ENCODE measurements around the gene MYZAP.

Gene MYZAP

GRCh38 chr15:57591822-57592367 lies at the start of gene MYZAP:
MYZAP (plus strand) TSS chr15:57591904; CDS start chr15:57592035, 131 bp downstream.
- DNase-seq, result no peak

- no peak for DNase-seq
Observed at GRCh38 chr15:57542505-57542817, 49.2 kb upstream of the MYZAP start.

- no peak for DNase-seq
Observed at GRCh38 chr15:57544848-57545480, 46.7 kb upstream of the MYZAP start.

DNA sequence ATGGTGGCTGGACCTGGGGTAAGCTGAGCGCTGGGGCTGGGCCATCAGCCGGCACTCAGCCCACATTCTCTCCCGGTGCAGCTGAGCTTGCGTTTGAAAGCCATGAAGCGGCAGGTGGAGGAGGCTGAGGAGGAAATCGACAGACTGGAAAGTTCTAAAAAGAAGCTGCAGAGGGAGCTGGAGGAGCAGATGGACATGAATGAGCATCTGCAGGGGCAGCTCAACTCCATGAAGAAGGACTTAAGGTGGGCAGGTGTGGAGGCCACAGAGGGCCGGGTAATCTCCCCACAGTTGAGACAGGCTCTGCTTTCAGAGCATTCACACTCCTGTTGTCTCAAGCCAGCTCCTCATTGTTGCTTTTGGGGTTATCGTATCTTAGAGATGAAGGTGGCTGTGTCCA lies 45.7 kb upstream of the MYZAP start:
- DNase-seq, result no peak

DNA sequence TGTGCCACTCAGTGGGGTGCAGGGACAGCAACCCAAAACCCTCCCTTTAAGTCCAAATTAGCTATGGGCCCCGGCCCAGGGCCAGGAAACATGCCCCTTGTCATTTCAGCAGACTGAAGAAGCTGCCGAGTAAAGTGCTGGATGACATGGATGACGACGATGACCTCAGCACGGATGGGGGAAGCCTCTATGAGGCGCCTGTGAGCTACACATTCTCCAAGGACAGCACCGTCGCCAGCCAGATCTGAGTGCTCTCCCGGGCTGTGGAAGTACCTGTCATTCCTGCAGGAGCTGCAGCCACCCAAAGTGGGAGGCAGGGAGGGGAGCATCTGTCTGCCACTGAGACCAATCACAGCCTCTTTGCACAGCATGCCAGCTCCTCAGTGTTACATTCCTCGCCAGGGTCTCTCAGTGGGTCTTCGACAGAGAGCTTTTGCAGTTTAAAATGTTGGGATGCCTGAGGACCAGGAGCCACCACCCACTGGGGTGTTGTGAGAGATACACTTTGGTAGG lies 44.4 kb upstream of the MYZAP start:
- DNase-seq, result no peak

GRCh38 chr15:57548351-57548750 lies 43.4 kb upstream of the MYZAP start:
- DNase-seq, result no peak

GRCh38 chr15:57548835-57549234 lies 42.9 kb upstream of the MYZAP start:
- DNase-seq, result no peak

- DNase-seq, result no peak
Observed at GRCh38 chr15:57549935-57550334, 41.8 kb upstream of the MYZAP start.

DNA sequence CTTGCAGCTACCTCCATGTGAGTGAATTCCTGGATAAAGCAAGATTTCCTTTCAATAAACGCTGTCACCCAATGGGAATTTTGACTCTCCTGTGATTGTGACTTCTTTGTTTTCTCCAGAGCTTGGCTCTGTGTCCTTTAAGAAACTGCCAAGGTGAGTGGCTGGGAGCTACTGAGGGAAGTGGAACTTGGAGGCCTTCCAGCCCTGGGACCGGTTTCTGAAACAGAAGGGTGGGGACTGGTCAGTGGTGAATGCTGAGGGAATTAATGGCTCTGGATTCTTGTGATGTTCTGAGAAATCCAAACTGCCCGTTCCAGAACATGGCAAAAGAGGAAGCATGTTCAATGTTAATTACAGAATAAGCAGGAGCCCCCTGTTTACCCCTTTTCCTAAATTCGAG lies 41.1 kb upstream of the MYZAP start:
- no peak for DNase-seq

GRCh38 chr15:57551715-57552677 lies 39.7 kb upstream of the MYZAP start:
- no peak for DNase-seq

- no peak for DNase-seq
Observed at GRCh38 chr15:57552678-57553334, 38.9 kb upstream of the MYZAP start.

DNA sequence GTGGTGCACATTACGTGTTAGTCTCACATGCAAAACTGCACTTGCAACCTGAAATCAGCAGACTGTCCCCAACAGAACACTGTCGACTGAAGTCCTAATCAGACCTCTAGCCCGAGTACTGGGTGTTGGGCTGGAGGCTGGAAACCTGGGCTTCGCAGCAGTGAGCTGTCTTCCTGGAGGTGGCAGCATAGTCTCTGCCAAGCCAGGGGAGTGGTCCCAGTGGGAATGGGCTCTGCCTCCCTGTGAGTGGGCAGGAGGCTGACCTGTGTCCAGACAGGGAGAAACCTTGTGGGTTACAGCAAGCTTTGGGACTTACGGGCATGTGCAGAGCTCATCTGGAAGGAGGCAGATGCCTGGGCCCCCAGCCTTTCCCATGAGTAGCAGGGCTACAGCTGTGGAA lies 38.2 kb upstream of the MYZAP start:
- DNase-seq, result no peak

DNA sequence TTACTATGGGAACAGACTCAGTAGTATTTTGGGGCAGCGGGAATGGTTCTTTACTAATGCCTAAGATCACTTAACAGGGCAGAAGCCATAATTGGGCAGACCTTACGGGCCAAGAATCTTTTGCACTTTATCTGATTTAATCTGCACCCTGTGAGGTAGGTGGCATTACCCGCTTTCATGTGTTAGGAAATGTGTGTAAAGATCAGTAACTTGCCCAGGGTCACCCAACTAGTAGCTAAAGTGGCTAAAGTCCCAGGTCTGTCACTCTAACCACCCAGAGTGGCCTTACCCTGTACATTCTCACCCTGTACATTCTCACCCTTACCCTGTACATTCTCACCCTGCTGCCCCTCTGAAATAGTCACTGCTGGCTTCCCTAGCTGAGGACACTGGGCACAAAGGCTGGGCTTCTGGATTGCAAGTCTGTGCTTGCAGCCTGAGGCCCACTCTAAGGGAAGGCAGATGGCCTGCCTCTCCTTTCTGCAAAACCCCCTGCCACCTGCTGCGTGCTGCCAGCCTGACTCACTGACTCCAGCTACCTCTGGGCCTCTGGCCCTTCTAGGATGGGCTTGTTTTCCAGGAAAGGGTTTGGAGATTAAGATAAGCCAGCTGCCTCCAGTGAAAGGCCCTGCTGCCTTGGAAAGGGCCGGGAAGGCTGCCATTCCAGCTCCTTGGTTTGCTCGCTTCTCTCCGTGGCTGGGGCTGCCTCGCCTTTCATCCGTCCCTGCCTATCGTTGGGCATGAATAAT lies 37.5 kb upstream of the MYZAP start:
- no peak for DNase-seq

GRCh38 chr15:57554812-57555179 lies 36.9 kb upstream of the MYZAP start:
- no peak for DNase-seq

- no peak for DNase-seq
Observed at GRCh38 chr15:57555270-57555669, 36.4 kb upstream of the MYZAP start.

DNA sequence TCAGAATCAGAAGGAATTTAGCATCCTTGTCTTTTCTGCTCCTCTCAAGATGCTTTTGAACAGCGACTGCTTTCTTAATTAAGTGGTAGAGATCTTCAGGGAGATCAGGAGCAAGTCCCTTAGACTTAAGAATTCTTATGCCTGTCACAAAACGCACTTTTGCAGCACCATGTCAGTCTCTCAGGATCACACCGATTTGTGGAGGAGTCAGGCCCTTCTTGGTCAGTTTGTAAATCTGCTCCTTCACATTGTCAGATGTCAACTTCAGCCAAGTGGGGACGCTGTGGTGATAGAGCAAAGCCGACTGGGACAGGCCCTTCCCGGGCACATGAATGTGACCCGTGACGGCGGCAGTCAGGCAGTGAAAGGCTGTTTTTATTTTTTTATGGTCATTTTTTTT lies 35.7 kb upstream of the MYZAP start:
- no peak for DNase-seq

DNA sequence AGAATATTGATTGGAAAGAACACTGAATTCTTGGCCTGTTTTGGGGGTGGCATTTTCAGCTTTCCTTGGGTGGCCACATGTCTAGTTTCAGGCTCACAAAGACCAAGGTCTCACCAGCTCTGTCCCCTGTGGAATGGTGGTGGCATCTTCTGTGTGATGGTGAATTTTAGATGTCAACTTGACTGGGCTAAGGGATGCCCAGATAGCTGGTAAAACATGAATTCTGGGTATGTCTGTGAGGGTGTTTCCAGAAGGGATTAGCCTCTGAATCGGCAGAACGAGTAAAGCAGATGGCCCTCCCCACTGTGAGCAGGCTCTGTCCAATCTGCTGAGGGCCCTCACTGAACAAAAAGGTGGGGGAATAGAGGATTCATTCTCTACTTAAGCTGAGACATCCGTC lies 34.4 kb upstream of the MYZAP start:
- no peak for DNase-seq

- no peak for DNase-seq
Observed at GRCh38 chr15:57557810-57558209, 33.9 kb upstream of the MYZAP start.

- no peak for DNase-seq
Observed at GRCh38 chr15:57559875-57560274, 31.8 kb upstream of the MYZAP start.

DNA sequence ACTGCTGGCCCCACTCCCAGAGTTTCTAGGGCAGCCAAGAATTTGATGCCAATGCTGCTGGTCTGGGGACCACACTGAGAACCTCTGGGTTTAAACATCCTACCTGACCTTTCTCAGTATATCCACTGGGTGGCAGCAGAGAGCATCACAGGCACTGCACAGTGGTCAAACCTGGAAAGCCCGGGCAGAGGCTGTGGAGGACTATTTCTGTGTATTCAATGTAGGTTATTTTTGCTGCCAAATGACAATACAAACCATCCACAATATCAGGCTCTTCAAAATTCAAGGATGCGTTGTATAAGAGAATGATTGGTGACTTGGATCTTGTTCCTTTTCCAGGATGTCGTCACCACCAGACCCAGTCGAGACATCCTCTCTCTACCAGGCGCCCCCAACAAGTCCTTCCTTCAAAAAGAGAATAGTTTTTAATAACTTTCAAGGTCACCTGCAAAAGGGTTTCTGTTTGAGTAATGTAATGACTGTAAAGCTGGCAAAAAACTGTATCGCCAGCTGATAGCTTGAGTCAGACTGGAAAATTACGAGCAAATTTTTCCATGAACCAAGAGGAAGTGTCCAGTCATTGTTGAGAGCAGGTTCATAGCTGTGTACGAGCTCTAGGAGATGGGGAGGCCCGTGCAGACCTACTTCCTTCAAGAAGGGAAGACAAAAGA lies 30.5 kb upstream of the MYZAP start:
- DNase-seq, result peak; percentile 37

DNA sequence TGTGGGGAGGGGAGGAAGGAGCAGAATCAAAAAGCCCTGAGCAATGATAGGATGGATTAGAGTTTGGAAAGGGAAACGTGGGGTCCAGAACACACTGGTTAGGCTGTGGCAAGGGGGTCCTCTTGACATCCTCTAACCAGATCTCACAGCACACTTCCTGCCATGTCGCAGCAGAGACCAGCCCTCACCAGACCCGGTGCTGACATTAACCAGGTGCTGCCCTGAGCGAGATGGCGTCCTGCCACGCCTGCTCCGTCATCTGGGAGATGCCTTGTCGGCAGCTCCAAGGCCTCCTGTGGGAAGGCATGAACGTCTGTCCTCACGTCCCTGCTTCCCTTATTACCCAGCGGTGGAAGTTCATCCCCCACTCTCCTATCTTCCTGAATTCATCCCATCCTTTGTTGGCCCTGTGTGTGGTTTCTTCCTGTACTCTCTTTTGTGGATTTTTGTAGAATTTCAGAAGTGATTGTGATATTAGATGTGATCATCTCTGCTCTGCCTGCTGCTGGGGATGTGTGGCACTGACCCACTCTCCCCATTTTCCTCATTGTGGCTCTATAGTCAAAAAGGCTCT lies 29.4 kb upstream of the MYZAP start:
- DNase-seq, result no peak

- no peak for DNase-seq
Observed at GRCh38 chr15:57563416-57563815, 28.3 kb upstream of the MYZAP start.

Measured in NCI-H1417 treated with DMSO at 0.1 percent for 48 hours (cell line).